Measurements from ENCODE around the gene RNF215.
A peak's percentile ranks its signal among the peaks of the same experiment; 100 is the strongest.
"Not testable (repeated sequence)": the region's sequence is repeated elsewhere in the genome, so short reads cannot be mapped to it uniquely, and the experiment has no call there.

The RNF215 gene

DNA sequence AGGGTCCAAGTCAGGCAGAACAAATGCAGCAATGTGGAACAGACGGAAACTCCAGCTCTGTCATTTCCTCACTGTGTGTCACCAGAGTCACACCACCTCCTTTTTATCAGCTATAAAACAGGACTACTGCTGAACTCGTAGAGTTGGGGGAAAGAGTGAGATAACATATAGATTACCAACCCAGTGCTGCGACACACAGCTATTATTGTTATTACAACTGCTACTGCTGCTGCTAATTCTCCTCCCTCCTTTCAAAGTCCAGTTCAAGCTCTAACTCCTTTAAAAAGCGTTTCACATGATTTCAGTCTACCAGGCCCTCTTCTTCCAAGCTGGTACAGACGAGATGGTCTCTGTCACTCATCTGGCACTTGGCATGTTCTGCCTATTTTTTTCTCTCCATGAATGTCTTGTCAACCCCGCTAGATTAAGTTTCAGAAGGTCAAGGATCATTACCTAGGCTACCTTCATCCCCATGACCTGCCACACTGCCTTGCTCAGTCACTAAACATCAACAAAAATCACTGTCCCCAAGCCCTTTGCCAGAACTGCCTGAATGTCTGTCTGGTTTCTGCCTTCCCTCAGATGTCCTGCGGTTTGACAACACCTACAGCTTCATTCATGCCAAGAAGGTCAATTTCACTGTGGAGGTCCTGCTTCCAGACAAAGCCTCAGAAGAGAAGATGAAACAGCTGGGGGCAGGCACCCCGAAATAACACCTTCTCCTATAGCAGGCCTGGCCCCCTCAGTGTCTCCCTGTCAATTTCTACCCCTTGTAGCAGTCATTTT, 34.7 kb upstream of the RNF215 start:
- DNase-seq (ENCODE audit: low spot score) = no peak

DNA sequence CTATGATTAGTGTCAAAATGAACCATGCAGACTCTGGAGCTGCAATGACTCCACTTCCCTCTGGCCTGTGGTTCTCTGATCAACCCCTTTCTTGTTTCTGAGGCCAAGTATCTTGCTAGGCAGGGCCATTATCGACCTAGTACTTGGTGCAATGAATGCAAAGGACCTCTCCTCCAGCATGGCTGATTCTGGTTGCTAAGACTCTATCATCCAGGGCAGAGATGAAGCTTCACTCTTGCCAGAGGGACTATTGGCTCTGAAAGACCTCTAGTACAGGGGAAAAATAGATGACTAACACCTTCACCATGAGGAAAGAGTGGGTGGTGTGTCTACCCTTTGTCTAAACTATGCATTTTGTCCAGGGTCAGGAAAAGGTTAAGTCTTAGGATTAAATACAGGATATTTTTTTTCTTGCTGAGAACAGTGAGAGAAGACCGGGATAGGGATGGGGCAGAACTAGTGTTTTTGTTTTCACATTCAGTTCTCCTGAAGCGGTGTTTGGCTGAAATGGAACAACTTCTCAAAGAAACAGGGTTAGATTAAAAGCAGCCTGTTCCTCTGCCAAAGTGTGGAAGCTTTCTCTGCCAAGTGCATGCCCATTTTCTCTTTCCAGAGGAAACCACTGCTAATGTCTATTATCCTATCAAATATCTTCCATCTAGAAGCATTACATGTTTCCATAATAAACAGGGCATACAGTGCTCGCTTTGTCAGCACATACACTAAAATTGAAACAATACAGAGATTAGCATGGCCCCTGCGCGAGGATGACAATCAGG, 33.3 kb upstream of the RNF215 start:
- peak; percentile 32 for DNase-seq (ENCODE audit: low spot score)

DNA sequence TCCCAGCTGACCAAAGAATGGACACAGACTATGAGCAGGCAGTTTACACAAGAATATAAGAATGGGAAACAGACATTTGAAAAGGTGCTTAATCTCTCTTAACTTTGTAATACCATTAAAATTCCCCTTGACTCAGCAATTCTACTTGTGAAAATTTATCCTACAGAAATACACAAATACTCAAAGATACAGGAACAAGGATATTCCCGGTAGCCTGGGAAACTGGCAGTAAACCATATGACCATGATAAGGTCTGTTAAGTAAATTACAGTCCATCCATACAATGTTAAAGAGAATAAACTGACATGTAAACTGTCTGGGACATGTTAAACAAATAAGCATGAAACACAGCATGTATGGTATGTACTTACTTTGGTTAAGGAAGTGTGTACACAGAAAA, 29.6 kb upstream of the RNF215 start:
- no peak for DNase-seq (ENCODE audit: low spot score)

DNA sequence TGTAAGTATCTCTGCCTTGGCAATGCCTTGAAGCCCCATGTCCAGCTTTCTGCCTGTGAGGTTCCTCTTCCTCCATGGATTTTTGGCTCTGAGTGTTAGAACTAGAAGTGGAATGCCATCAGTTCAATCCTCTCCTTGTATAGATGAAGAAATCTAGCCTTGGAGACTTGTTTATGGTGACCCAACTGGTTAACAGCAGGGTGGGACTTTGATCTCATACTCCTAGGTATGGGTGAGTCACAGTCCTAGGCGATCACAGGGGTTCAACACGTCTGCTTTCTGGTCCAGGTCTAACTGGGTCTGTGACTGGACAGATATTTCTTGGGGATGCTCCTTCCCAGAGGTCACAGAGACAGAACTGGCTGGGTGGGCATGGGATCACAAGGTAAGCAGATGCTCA, 29.2 kb upstream of the RNF215 start:
- no peak for DNase-seq (ENCODE audit: low spot score)

DNA sequence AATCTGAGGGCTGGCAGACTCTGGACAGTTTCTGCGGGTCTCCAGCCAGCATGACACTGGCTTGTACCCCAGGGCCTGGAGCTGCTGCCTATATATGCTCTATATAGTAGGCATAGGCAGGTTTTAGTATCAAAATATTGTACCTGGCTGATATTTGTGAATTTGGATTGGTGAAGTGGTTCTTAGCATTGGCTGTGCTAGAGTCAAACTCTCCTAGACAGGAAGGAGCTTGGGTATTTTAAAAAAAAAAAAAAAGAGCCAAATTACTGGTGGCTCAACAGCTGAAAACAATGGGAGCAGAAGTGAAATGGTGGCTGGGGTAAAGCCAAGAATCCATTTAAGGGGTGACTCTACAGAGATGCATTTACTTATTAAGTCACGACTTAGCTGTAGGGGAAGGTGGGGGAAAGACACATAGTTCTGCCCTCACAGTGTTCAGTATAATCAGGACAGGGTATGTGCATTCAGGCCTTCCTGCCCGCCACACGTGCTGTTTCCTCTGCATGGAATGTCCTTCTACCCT, 27.4 kb upstream of the RNF215 start:
- DNase-seq (ENCODE audit: low spot score) = no peak

DNA sequence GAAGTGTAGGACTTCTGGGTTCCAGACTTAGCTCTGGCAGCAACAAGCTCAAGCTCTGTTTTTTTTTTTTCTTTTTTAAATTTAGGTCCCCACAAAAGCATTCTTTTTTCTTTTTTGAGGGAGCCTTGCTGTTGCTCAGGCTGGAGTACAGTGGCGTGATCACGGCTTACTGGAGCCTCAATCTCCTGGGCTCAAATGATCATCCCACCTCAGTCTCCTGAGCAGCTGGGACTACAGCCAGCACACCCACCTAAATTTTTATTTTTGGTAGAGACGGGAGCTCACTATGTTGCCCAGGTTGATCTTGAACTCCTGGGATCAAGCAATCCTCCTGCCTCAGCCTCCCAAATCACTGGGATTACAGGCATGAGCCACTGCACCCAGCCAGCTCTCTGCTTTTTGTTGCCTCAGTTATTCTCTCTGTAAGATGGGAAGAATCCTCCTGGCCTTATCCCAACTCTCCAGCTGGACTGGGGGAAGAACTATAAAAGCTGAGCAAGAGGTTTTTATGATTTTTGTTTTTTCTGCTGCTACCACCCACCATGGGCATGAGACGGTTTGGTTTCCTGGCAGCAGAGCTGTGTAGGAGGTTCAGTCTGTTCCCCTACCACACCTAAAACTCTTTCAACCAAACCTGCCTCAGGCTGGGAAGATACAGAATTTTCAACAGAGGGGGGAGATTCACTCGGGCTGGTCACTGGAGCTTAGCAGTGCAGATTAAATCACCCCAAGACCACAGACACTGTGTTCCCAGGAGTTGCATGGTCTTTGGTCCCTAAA, 26.7 kb upstream of the RNF215 start:
- no peak for DNase-seq (ENCODE audit: low spot score)

DNA sequence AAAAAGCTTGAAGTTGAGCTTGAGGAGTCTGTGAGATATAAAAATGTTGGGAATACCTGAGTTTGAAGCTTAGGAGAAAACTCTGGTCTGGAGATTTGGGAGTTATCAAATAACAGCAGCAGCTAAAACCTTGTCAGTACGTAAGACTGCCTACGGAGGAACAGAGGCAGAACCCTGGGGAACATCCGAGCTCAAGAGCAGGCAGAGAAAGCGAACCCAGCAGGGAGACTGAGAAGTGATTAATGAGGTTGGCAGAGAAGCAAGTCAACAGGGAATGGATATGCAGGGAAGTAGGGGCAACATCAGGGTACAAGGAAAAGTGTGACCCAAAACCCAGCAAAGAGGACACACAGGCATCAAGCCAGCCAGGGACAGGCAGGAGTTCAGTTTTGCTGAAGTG, 25.8 kb upstream of the RNF215 start:
- no peak for DNase-seq (ENCODE audit: low spot score)

DNA sequence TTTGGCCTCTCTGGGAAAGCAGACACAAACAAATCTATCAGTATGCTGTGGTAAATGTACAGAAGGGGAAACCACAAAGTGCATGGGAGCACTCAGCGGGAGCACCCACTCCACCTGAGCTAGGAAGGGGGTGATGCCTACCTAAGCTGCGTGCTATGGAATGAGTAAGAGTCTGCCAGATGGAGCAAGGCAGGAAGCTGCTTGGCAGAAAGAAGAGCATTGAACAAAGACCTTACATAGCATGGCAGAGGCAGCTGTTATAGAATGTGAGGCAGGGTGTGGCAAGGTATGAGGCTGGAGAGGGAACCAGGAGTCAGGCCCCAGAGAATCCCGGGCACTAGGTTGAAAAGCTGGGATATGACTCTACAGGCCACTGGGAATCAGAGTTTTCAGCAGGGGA, 24.6 kb upstream of the RNF215 start:
- DNase-seq (ENCODE audit: low spot score) = no peak

DNA sequence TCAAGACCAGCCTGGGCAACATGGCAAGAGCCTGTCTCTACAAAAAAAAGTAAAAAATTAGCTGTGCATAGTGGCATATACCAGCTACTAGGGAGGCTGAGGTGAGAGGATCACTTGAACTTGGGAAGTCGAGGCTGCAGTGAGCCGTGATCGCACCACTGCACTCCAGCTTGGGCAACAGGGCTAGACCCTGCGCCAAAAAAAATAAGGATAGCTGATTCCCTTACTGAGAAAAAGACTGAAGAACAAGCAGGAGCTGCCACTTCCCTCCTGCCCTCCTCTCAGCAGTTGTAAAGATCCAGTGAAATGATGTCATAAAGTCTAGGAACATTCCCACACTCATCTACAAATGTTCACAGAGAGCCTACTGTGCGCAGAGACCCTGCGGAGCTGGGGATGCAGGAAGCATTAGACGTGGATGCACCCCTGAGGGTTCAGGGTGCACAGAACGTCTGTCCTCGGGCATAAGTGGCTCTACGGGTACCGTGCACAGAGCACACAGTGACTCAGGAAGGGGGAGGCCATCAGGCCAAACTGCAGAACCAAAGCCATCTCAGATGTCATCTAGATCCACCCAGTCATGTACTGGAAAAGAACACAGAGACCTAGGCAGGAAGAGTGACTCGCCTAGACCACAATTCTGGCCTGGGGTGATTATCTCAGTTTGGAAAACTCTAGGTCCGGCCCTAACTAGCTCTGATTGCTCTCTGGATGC, 21.3 kb upstream of the RNF215 start:
- no peak for DNase-seq (ENCODE audit: low spot score)

DNA sequence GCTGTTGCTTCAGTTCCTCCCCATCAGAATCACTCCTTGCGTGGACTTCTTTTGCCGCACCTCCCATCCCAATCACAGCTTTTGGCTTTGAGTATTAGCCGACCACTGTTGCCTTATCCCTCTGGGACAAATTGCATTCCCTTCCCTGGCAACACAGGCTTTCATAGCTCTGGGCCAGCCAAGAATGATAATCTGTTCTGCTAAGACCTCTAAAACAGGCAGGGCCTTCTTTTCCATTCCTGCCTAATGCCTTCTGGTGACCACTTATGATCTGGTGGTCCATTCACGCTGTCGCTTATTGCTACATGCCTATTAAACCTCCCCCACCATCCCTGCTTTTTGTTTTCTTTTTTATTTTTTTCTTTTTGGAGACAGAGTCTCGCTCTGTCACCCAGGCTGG, 19.2 kb upstream of the RNF215 start:
- DNase-seq (ENCODE audit: low spot score) = no peak

DNA sequence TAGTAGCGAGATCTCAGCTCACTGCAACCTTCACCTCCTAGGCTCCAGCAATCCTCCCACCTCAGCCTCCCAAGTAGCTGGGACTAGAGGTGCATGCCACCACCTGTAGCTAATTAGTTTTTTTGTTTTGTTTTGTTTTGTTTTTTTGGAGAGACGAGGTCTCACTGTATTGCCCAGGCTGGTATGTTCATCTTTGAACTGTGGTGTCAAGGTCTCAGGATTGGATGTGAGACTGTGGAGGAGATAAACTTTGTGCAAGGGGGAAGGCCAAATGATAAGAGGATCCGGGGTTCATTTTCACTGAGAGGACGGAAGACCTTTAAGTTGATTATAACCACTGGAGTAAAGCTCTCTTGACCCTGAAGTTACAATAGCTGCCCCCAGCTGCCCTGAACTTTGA, 18.5 kb upstream of the RNF215 start:
- no peak for DNase-seq (ENCODE audit: low spot score)

DNA sequence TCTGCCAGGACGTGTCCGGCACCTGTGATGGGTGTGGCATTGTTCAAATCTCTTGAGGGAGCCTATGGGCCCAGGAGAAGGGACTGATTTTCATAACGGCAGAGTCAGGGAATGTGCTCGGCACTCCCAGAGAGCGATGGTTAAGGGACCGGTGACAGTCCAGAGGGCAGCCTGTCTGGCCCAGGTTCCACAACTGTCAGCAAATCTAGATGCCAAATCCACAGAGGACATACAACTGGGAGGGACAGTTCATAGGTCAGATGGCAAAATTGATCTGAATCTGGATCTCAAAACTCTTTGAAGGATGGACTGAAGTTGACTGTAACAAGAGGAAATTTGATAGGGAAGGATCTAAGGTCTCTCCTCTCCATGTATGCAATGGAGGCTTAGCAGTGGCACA, 17.1 kb upstream of the RNF215 start:
- no peak for DNase-seq (ENCODE audit: low spot score)

DNA sequence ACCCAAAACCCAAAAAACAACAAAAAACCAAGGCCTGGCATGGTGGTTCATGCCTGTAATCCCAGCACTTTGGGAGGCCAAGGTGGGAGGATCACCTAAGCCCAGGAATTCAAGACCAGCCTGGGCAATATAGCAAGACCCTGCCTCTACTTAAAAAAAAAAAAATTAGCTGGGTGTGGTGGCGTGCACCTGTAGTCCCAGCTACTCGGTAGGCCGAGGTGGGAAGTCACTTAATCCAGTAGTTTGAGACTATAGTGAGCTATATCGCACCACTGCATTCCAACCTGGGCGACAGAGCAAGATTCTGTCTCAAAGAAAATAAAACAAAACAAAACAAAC, 15.5 kb upstream of the RNF215 start:
- DNase-seq (ENCODE audit: low spot score) = not testable (repeated sequence)

DNA sequence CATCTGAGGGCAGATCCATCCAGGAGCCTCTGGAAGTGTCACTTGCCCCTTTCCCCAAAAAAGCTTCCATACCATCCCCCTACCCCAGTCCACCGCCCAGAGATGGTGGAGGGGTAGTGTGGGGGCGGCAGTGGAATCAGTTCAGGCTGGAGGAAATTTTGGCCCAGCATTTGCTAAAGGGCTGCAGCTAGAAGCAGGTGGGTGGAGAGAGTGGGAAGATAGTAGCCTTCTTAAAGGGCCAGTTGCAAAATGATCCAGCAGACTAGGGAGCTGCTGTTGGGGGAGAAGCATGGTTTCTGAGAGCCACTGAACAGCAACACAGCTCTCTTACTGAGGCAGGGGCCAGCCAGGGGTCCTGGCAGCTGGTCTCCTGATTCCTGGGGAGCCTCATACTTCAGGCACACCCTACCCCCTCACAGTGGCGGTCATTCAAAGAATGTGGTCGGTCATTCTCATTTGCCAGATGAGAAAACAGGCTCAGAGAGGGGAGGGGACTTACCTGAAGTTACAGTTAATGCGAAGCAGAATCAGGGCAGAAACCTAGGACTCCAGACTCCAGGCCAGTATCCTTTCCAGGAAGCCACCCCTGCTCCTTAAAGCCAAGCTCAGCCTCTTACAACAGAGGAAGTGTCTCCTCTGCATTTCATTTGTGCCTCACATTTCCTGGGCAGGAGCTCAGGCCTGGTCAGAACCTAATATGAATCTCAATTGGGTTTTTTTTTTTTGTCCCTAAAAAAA, 15.0 kb upstream of the RNF215 start:
- DNase-seq (ENCODE audit: low spot score) = no peak

DNA sequence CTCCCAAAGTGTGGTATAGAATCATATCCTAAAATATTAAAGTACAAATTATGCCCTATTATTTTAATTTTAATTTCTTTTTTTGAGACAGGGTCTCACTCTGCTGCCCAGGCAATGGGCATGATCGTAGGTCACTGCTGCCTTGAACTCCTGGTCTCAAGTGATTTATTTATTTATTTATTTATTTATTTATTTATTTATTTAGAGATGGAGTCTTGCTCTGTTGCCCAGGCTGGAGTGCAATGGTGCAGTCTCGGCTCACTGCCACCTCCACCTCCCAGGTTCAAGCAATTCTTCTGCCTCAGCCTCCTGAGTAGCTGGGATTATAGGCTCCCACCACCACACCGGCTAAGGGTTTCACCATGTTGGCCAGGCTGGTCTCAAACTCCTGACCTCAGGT, 13.8 kb upstream of the RNF215 start:
- not testable (repeated sequence) for DNase-seq (ENCODE audit: low spot score)

DNA sequence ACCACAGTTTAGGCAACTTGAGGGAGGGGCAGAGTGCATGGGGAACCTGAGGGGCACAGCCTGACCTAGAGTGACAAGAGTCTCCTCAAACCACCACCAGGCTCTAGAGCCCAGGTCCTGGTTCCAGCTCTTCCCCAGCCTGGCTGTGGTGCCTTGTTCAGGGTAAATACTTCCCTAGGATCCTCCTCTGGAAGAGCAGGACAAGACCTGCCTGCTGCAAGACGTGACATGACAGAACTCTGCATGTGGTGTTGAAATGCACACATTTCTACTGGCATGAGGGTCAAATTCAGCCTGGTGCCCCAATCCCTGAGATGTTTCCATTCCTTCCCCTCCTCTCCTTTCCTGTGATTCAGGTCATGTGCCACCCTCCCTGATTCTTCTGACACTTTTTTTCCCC, 12.9 kb upstream of the RNF215 start:
- no peak for DNase-seq (ENCODE audit: low spot score)

DNA sequence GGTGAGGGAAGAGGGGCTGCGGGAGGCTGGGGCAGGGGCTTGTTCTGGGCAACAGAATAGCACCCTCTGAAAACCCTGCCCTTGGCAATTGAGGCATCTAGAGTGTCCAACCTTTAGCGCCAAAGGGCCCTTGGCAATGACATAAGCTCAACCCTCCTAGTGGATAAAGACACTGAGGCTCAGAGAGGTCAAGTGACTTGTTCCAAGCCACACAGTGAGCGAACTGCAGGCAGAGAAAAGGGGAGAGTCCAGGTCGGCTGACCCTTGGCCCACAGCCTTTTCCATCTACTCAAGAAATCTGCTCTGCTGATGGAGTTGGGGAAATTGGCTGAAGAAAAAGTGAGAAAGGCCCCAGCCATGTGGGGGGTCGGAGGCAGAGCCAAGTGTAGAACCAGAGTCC, 12.5 kb upstream of the RNF215 start:
- DNase-seq (ENCODE audit: low spot score) = no peak

DNA sequence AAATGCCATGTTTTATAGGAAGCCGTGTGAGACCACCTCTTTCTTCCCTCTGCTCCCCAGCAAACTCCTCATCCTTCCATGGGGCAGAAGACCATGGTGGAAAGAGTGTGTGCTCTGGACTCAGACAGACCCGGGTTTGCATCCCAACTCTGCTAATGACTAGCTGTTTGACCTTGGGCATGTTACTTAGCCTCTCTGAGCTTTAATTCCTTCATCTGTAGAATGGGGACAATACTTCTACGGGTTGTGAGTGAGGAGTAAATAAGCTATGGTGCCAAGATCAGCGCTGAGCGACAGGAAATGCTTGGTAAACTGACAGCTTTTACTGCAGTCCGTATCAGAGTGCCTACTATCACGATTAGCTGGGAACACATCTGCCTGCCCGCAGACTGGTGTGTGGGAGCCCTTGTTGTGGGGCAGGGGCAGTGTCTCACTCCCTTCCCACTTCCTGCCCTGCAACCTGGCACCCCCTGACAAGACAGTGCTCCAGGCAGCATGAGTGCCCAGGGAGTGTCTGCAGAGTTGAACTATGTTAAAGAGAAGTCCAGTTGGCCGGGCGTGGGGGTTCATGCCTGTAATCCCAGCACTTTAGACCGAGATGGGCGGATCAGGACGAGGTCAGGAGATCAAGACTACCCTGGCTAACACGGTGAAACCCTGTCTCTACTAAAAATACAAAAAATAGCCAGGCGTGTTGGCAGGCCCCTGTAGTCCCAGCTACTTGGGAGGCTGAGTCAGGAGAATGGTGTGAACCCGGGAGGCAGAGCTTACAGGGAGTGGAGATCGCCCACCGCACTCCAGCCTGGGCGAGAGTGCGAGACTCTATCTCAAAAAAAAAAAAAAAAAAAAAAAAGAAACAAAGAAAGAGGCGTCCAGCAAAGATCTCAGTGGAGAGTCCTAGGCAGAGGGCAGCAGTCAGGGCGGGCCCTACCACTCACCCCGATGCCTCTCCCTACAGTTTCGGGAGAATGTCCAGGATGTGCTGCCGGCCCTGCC, 11.8 kb upstream of the RNF215 start:
- DNase-seq (ENCODE audit: low spot score) = no peak

DNA sequence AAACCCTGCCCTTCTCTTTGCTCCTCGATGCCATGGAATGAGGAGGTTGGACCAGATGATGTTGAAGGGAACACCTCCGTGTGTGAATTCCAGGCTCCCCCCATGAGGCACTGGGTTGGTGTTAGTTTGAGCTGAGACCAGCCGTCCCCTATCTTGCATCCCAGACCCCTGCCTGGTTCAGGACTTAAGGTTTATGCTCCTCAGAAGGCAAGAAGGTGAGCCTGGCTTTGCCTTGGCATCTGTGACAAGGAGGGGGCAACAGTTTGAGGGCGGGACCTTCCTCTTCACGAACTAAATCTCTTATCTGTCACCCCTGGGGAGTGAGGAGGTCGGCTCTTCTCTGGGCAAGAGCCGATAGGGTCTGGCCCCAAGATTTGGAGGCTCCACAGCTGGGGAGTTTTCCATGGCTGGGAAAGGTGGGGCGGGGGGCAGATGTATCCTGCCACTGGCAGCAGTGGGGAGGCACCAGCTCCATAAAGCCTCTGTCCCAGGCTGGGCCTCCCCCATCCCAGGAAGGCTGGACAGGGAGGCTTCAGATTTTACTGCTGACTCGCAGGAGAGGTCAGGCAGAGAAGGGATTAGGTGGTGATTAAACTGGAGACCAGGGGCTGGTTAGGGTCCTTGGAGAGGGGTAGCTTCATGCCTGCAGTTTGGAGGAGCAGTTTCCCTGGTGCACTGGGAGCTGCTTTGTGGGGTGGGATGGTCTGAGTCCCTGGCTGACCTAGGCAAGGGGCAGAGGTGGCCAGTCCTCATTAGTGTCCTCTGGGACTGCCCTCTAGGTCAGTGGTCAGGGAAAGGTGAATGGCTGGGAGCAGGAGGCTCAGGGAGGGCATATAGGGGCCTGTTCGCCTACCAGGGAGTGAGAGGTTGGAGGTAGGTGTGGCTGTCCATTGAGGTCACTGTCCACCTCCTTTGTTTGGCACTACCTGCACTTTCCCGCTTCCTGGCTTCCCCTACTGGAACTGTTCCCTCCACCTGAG, 10.7 kb upstream of the RNF215 start:
- no peak for DNase-seq (ENCODE audit: low spot score)

Data from pons (tissue), 1 donor.